ENCODE measurements around the gene AOC1. TPM values are rescaled to one million over a fixed set of nuclear protein-coding genes. Genes with fewer than 3 reads are reported as not detected.
"Not testable (repeated sequence)": the region's sequence is repeated elsewhere in the genome, so short reads cannot be mapped to it uniquely, and the experiment has no call there.

AOC1 gene
- polyA plus RNA-seq, result under 1 TPM in 2 of 3 donors, not detected in 1; 0.07 to 0.15 TPM

GRCh38 chr7:150852371-150852905 lies at the start of gene AOC1:
Gene AOC1, plus strand, starts transcription at chr7:150852517. Its CDS starts 3,954 bp downstream, at chr7:150856471.
- 49 to 55% (median 51%) methylated on average over 8 of the region's 8 CpGs for WGBS, 3 donors
- H3K27ac ChIP-seq (ENCODE audit: low read depth, low read length), result no peak within 1 kb of the TSS

- no peak overlapping the region for H3K27ac ChIP-seq (ENCODE audit: low read depth, low read length)
- WGBS, 3 donors, result 64 to 70% (median 67%) methylated on average over 10 of the region's 10 CpGs
These were observed 49.0 kb upstream of the AOC1 start for GRCh38 chr7:150803161-150803860.

GRCh38 chr7:150804802-150805201 lies 47.5 kb upstream of the AOC1 start:
- no peak overlapping the region for H3K27ac ChIP-seq (ENCODE audit: low read depth, low read length)
- 78 to 88% (median 83%) methylated on average over 5 of the region's 5 CpGs for WGBS, 3 donors

- H3K27ac ChIP-seq (ENCODE audit: low read depth, low read length), result no peak overlapping the region
These were observed 46.5 kb upstream of the AOC1 start for GRCh38 chr7:150805864-150806263.

GRCh38 chr7:150806454-150806853 lies 45.9 kb upstream of the AOC1 start:
- H3K27ac ChIP-seq (ENCODE audit: low read depth, low read length), result no peak overlapping the region
- WGBS, 3 donors, result 96 to 98% (median 97%) methylated on average over 3 of the region's 3 CpGs

GRCh38 chr7:150806863-150807262 lies 45.5 kb upstream of the AOC1 start:
- 81 to 90% (median 87%) methylated on average over 2 of the region's 2 CpGs for WGBS, 3 donors

GRCh38 chr7:150807616-150808438 lies 44.5 kb upstream of the AOC1 start:
- not testable (repeated sequence) for H3K27ac ChIP-seq (ENCODE audit: low read depth, low read length)
- WGBS, 3 donors, result 42 to 74% (median 72%) methylated on average over 13 of the region's 13 CpGs

More at GRCh38 chr7:150806863-150807262, 45.5 kb upstream of the AOC1 start:
- no peak overlapping the region for H3K27ac ChIP-seq (ENCODE audit: low read depth, low read length)

GRCh38 chr7:150814328-150815001 lies 37.9 kb upstream of the AOC1 start:
- 71 to 74% (median 74%) methylated on average over 7 of the region's 7 CpGs for WGBS, 3 donors
- no peak overlapping the region for H3K27ac ChIP-seq (ENCODE audit: low read depth, low read length)

GRCh38 chr7:150818971-150819370 lies 33.3 kb upstream of the AOC1 start:
- WGBS, 3 donors, result 89 to 95% (median 89%) methylated on average over 2 of the region's 2 CpGs
- H3K27ac ChIP-seq (ENCODE audit: low read depth, low read length), result no peak overlapping the region

- 45 to 61% (median 53%) methylated on average over 5 of the region's 5 CpGs for WGBS, 3 donors
- H3K27ac ChIP-seq (ENCODE audit: low read depth, low read length), result no peak overlapping the region
These were observed 32.2 kb upstream of the AOC1 start for GRCh38 chr7:150820148-150820547.

- no peak overlapping the region for H3K27ac ChIP-seq (ENCODE audit: low read depth, low read length)
- 62 to 79% (median 70%) methylated on average over 7 of the region's 7 CpGs for WGBS, 3 donors
These were observed 31.6 kb upstream of the AOC1 start for GRCh38 chr7:150820578-150821198.

- WGBS, 3 donors, result 88 to 90% (median 88%) methylated on average over 8 of the region's 8 CpGs
- H3K27ac ChIP-seq (ENCODE audit: low read depth, low read length), result no peak overlapping the region
These were observed 29.3 kb upstream of the AOC1 start for GRCh38 chr7:150823043-150823442.

- H3K27ac ChIP-seq (ENCODE audit: low read depth, low read length), result no peak overlapping the region
- WGBS, 3 donors, result 79 to 90% (median 82%) methylated on average over 10 of the region's 10 CpGs
These were observed 28.7 kb upstream of the AOC1 start for GRCh38 chr7:150823484-150824126.

GRCh38 chr7:150824379-150825177 lies 27.7 kb upstream of the AOC1 start:
- WGBS, 3 donors, result 89 to 96% (median 90%) methylated on average over 20 of the region's 20 CpGs

GRCh38 chr7:150826061-150826849 lies 26.1 kb upstream of the AOC1 start:
- 60 to 74% (median 73%) methylated on average over 6 of the region's 6 CpGs for whole genome bisulfite sequencing, 3 donors
- H3K27ac ChIP-seq (ENCODE audit: low read depth, low read length), result no peak overlapping the region

More at GRCh38 chr7:150824379-150825177, 27.7 kb upstream of the AOC1 start:
- H3K27ac ChIP-seq (ENCODE audit: low read depth, low read length), result no peak overlapping the region

- WGBS, 3 donors, result 66 to 88% (median 86%) methylated on average over 2 of the region's 2 CpGs
- no peak overlapping the region for H3K27ac ChIP-seq (ENCODE audit: low read depth, low read length)
These were observed 23.9 kb upstream of the AOC1 start for GRCh38 chr7:150828384-150828783.

All from adipose tissue (tissue), 3 donors.